ENCODE results near the gene CYP2S1.
"Not testable (repeated sequence)": the region's sequence is repeated elsewhere in the genome, so short reads cannot be mapped to it uniquely, and the experiment has no call there.

Gene CYP2S1

GRCh38 chr19:41193430-41194156 lies 574 bp downstream of the CYP2S1 start:
- H3K4me3 ChIP-seq (ENCODE audit: low read depth, low read length), result peak overlapping the region; percentile 80

- H3K4me3 ChIP-seq (ENCODE audit: low read depth, low read length), result peak overlapping the region; percentile 80
These were observed 1.1 kb downstream of the CYP2S1 start for GRCh38 chr19:41194157-41194552.

GRCh38 chr19:41195675-41196497 lies 2.9 kb downstream of the CYP2S1 start:
- no peak overlapping the region for H3K4me3 ChIP-seq (ENCODE audit: low read depth, low read length)

GRCh38 chr19:41198559-41198958 lies 5.5 kb downstream of the CYP2S1 start:
- H3K4me3 ChIP-seq (ENCODE audit: low read depth, low read length), result no peak overlapping the region

- no peak overlapping the region for H3K4me3 ChIP-seq (ENCODE audit: low read depth, low read length)
These were observed 10.4 kb downstream of the CYP2S1 start for GRCh38 chr19:41203371-41203770.

- not testable (repeated sequence) for H3K4me3 ChIP-seq (ENCODE audit: low read depth, low read length)
These were observed 11.3 kb downstream of the CYP2S1 start for GRCh38 chr19:41204338-41204737.

- no peak overlapping the region for H3K4me3 ChIP-seq (ENCODE audit: low read depth, low read length)
These were observed 13.0 kb downstream of the CYP2S1 start for GRCh38 chr19:41205995-41206394.

- no peak overlapping the region for H3K4me3 ChIP-seq (ENCODE audit: low read depth, low read length)
These were observed 13.4 kb downstream of the CYP2S1 start for GRCh38 chr19:41206456-41206855.

GRCh38 chr19:41206926-41207750 lies 14.1 kb downstream of the CYP2S1 start:
- no peak overlapping the region for H3K4me3 ChIP-seq (ENCODE audit: low read depth, low read length)

GRCh38 chr19:41214161-41214560 lies 21.1 kb downstream of the CYP2S1 start:
- no peak overlapping the region for H3K4me3 ChIP-seq (ENCODE audit: low read depth, low read length)

GRCh38 chr19:41217741-41218140 lies 24.7 kb downstream of the CYP2S1 start:
- H3K4me3 ChIP-seq (ENCODE audit: low read depth, low read length), result no peak overlapping the region

GRCh38 chr19:41218249-41218614 lies 25.2 kb downstream of the CYP2S1 start:
- H3K4me3 ChIP-seq (ENCODE audit: low read depth, low read length), result no peak overlapping the region

- H3K4me3 ChIP-seq (ENCODE audit: low read depth, low read length), result peak within 1 kb of the TSS; percentile 44
These were observed 25.8 kb downstream of the CYP2S1 start, which contains the start of gene AXL for GRCh38 chr19:41218615-41219507. Gene AXL (plus strand): TSS chr19:41219223. CDS start chr19:41219393, 170 bp downstream.

- peak overlapping the region; percentile 44 for H3K4me3 ChIP-seq (ENCODE audit: low read depth, low read length)
These were observed 27.0 kb downstream of the CYP2S1 start for GRCh38 chr19:41219924-41220567.

- H3K4me3 ChIP-seq (ENCODE audit: low read depth, low read length), result no peak overlapping the region
These were observed 27.8 kb downstream of the CYP2S1 start for GRCh38 chr19:41220811-41221210.

- no peak overlapping the region for H3K4me3 ChIP-seq (ENCODE audit: low read depth, low read length)
These were observed 28.6 kb downstream of the CYP2S1 start for GRCh38 chr19:41221514-41222205.

GRCh38 chr19:41222240-41222639 lies 29.2 kb downstream of the CYP2S1 start:
- no peak overlapping the region for H3K4me3 ChIP-seq (ENCODE audit: low read depth, low read length)

GRCh38 chr19:41223431-41224234 lies 30.6 kb downstream of the CYP2S1 start:
- H3K4me3 ChIP-seq (ENCODE audit: low read depth, low read length), result no peak overlapping the region

Data from iPS-11a (cell line).